Tibial artery (tissue), 4 donors: Measurements from ENCODE around the gene MRM3.

Source experiments
- DNase-seq, 2 donors: peaks; one replicate each; pipeline ENCODE4 v3.0.0-alpha.2; 2019
- H3K27ac ChIP-seq, 2 donors: fragments of 200-600 bp; sonication (generic) in 1 of 2; 1 replicate in 1 of 2; 2 replicates in 1 of 2; pipeline ENCODE4 v1.5.1; 2018 to 2019; ENCODE audit warnings: mild to moderate bottlenecking in 1 of 2
- H3K27me3 ChIP-seq, 2 donors: fragments of 200-600 bp; sonication (generic) in 1 of 2; one replicate each; pipeline versions ENCODE4 v1.5.1 to v1.6.0; 2016 to 2019
- H3K36me3 ChIP-seq, 3 donors: fragments of 200-600 bp; sonication (generic) in 2 of 3; one replicate each; pipeline ENCODE4 v1.5.1; 2016 to 2019; ENCODE audit warnings: mild to moderate bottlenecking in 2 of 3
- H3K4me1 ChIP-seq, 4 donors: fragments of 200-600 bp; sonication (generic) in 2 of 4; 1 replicate in 3 of 4; 2 replicates in 1 of 4; pipeline ENCODE4 v1.5.1; 2016 to 2019
- H3K4me3 ChIP-seq, 2 donors: fragments of 200-600 bp; sonication (generic) in 1 of 2; 1 replicate in 1 of 2; 2 replicates in 1 of 2; pipeline ENCODE4 v1.5.1; 2018 to 2019; ENCODE audit warnings: mild to moderate bottlenecking in 2 of 2
- H3K9me3 ChIP-seq, 3 donors: fragments of 200-600 bp; sonication (generic) in 1 of 3; one replicate each; pipeline ENCODE4 v1.5.1; 2016 to 2019
- CTCF ChIP-seq, 2 experiments: fragments of 200-600 bp in 1 of 2; fragments of 450-650 bp in 1 of 2; IDR thresholded peaks; one replicate each; pipeline ENCODE4 v1.5.1; 2017 to 2019; ENCODE audit warnings: antibody characterized with exemption in 2 of 2, mild to moderate bottlenecking in 1 of 2, moderate library complexity in 1 of 2
- intact Hi-C: fragments of 100-400 bp; cut with DNase I; formaldehyde crosslinking; loops from one replicate; pipeline ENCODE4 v1.15.0; 2023; ENCODE audit warnings: low total_unique reads

MRM3 gene

GRCh38 chr17:791829-792228, 9.7 kb downstream of the MRM3 start:
- peaks cover 0 to 24% (median 9%) of the 10 kb centered on the region in 4 donors for H3K4me1 ChIP-seq
- no peak overlapping the region for H3K4me3 ChIP-seq
- peak in 1 of 2 donors; percentile 63 for DNase-seq
- H3K27me3 ChIP-seq: no peaks in the 10 kb centered on the region
- peaks cover 33 to 56% (median 48%) of the 10 kb centered on the region in 3 donors for H3K36me3 ChIP-seq
- intact Hi-C loops: no loop called here
- H3K27ac ChIP-seq: no peak overlapping the region
- TF ChIP-seq CTCF (IDR thresholded peaks at IDR 0.05): no peak
- H3K9me3 ChIP-seq: no peaks in the 10 kb centered on the region

DNA sequence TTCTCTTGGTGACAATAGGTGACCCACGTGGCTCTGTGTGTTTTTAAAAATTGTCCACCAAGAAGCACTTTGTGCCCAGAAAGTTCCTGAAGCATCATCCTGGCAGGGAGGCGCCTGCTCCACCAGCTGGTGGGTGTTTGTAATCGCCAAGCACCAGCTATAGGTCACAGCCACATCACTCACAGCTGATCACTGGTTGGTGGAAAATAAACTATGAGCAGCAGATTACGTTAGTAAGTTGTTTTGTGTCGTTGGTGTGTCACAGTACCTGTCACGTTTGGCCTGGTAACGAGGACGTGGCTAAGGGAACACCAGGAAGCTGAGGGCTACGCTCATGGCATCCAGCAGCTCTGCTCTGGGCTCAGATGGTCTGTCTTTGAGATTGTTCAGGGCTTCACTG, 10.1 kb downstream of the MRM3 start:
- Histone ChIP-seq H3K27ac (no peak overlapping the region), H3K4me3 (no peak overlapping the region), H3K9me3 (no peaks in the 10 kb centered on the region), H3K4me1 (peaks cover 0 to 24% (median 9%) of the 10 kb centered on the region in 4 donors), H3K36me3 (peaks cover 33 to 54% (median 48%) of the 10 kb centered on the region in 3 donors), H3K27me3 (no peaks in the 10 kb centered on the region)
- intact Hi-C loops: no loop called here
- TF ChIP-seq CTCF (IDR thresholded peaks at IDR 0.05): no peak
- no peak for DNase-seq

DNA sequence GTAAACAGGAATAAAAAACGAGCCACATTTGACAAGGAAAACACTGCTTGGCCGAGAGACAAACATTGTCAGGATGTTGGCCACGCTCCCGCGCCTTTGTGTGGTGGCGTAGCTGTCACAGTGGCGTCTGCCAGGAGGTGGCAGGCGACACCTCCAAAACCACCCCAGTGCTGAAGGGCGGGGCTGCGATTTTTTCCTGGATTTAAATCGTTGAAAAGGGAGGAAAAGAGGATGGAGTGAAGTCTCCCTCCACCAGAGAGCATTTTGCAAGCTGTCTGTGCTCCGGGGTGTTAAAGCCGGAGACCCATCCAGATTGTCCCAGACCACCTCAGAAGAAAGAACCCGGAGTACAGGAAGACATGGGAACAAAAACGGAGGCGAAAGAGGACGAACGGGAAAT, 12.7 kb downstream of the MRM3 start:
- peak overlapping the region in 1 of 2 donors; percentile 68 for H3K27ac ChIP-seq
- TF ChIP-seq CTCF (IDR thresholded peaks at IDR 0.05): peak; percentile 81 to 96
- intact Hi-C loops: loop anchor here (2.0 kb wide), 1 partner anchor 186 kb away; no protein-coding TSS in a partner anchor
- peak; percentile 85 to 90 for DNase-seq
- peaks cover 0 to 23% (median 9%) of the 10 kb centered on the region in 4 donors for H3K4me1 ChIP-seq
- peak overlapping the region; percentile 34 to 40 for H3K4me3 ChIP-seq
- no peaks in the 10 kb centered on the region for H3K9me3 ChIP-seq
- H3K36me3 ChIP-seq: peaks cover 10 to 32% (median 23%) of the 10 kb centered on the region in 3 donors
- H3K27me3 ChIP-seq: no peaks in the 10 kb centered on the region

GRCh38 chr17:795276-795675, 13.1 kb downstream of the MRM3 start:
- DNase-seq: no peak
- Histone ChIP-seq H3K4me1 (peaks cover 0 to 19% (median 9%) of the 10 kb centered on the region in 4 donors), H3K9me3 (no peaks in the 10 kb centered on the region), H3K27ac (peak overlapping the region; percentile 26 to 68), H3K36me3 (peaks cover 8 to 32% (median 19%) of the 10 kb centered on the region in 3 donors), H3K27me3 (no peaks in the 10 kb centered on the region), H3K4me3 (peak overlapping the region; percentile 34 to 40)
- no peak for TF ChIP-seq CTCF (IDR thresholded peaks at IDR 0.05)
- intact Hi-C loops: loop anchor here (2.0 kb wide), 1 partner anchor 186 kb away; no protein-coding TSS in a partner anchor

DNA sequence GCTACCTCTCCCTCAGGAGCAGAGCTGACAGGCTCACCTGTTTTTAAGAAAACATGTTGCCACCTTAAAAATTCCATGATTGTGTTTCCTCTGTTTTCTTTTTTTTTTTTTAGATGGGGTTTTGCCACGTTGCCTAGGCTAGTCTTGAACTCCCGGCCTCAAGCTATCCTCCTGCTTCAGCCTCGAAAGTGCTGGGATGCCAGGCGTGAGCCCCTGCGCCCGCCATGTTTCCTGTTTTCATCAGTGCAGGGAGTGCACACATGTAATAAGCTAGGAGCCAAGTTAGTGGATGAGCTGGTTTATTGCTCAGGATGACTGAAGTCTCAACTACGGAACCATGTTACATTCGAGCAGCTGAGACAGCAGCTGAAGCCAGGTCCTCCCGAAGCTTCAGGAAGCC, 13.6 kb downstream of the MRM3 start:
- DNase-seq: no peak
- peak overlapping the region; percentile 26 to 68 for H3K27ac ChIP-seq
- peaks cover 8 to 35% (median 19%) of the 10 kb centered on the region in 3 donors for H3K36me3 ChIP-seq
- no peak for TF ChIP-seq CTCF (IDR thresholded peaks at IDR 0.05)
- intact Hi-C loops: loop anchor here (2.0 kb wide), 1 partner anchor 185 kb away; no protein-coding TSS in a partner anchor
- no peaks in the 10 kb centered on the region for H3K9me3 ChIP-seq
- H3K4me1 ChIP-seq: peaks cover 0 to 17% (median 9%) of the 10 kb centered on the region in 4 donors
- no peak overlapping the region for H3K4me3 ChIP-seq
- no peaks in the 10 kb centered on the region for H3K27me3 ChIP-seq
